Mesendoderm (in vitro differentiated cells): ENCODE data around the gene HMCES.

Experiments used
- DNase-seq: peaks from one replicate; pipeline ENCODE4 v3.0.0; 2013
- H2AK5ac ChIP-seq: 2 replicates; pipeline ENCODE4 v1.6.1; 2013; ENCODE audit warnings: low read length, inconsistent platforms
- H2BK120ac ChIP-seq: 2 replicates; pipeline ENCODE4 v1.6.1; 2013; ENCODE audit warnings: low read depth, mild to moderate bottlenecking, low read length, moderate library complexity, mixed read lengths
- H2BK15ac ChIP-seq: replicated peaks from 2 replicates; pipeline ENCODE4 v1.6.1; 2013; ENCODE audit warnings: low read depth, mild to moderate bottlenecking, moderate library complexity
- H2BK5ac ChIP-seq: 2 replicates; pipeline ENCODE4 v1.6.1; 2013; ENCODE audit warnings: low read length, inconsistent platforms
- H3K18ac ChIP-seq: 2 replicates; pipeline ENCODE4 v1.6.1; 2013; ENCODE audit warnings: mild to moderate bottlenecking, low read length, mixed read lengths
- H3K23ac ChIP-seq: one replicate; pipeline ENCODE4 v1.6.1; 2013; ENCODE audit warnings: low read length
- H3K27ac ChIP-seq: 2 replicates; pipeline ENCODE4 v1.5.1; 2013; ENCODE audit warnings: low read depth, mild to moderate bottlenecking, inconsistent platforms, low read length, moderate library complexity
- H3K27me3 ChIP-seq: 2 replicates; pipeline ENCODE4 v1.6.1; 2013; ENCODE audit warnings: low read length, control low read depth, mild to moderate bottlenecking, inconsistent platforms; ENCODE audit not compliant: insufficient read depth, poor library complexity
- H3K36me3 ChIP-seq: 2 replicates; pipeline ENCODE4 v1.6.1; 2013; ENCODE audit warnings: low read length, inconsistent platforms; ENCODE audit not compliant: control insufficient read depth, insufficient read depth
- H3K4ac ChIP-seq: one replicate; pipeline ENCODE4 v1.6.1; 2013; ENCODE audit warnings: low read depth, mild to moderate bottlenecking, low read length, moderate library complexity
- H3K4me1 ChIP-seq: 2 replicates; pipeline ENCODE4 v1.6.1; 2013; ENCODE audit warnings: low read depth, low read length, inconsistent platforms; ENCODE audit not compliant: control insufficient read depth
- H3K4me2 ChIP-seq: 2 replicates; pipeline ENCODE4 v1.6.1; 2013; ENCODE audit warnings: low read length
- H3K4me3 ChIP-seq: 2 replicates; pipeline ENCODE4 v1.5.1; 2013; ENCODE audit warnings: mild to moderate bottlenecking, low read length
- H3K56ac ChIP-seq: one replicate; pipeline ENCODE4 v1.6.1; 2013; ENCODE audit warnings: low read length
- H3K79me1 ChIP-seq: 2 replicates; pipeline ENCODE4 v1.6.1; 2013; ENCODE audit warnings: low read length, inconsistent platforms
- H3K79me2 ChIP-seq: 2 replicates; pipeline ENCODE4 v1.6.1; 2013; ENCODE audit warnings: mild to moderate bottlenecking, low read length; ENCODE audit not compliant: control insufficient read depth, insufficient read depth
- H3K9ac ChIP-seq: 2 replicates; pipeline ENCODE4 v1.6.1; 2013; ENCODE audit warnings: low read length, inconsistent platforms
- H4K5ac ChIP-seq: one replicate; pipeline ENCODE4 v1.6.1; 2013; ENCODE audit warnings: low read length
- H4K8ac ChIP-seq: one replicate; pipeline ENCODE4 v1.6.1; 2013; ENCODE audit warnings: low read depth, mild to moderate bottlenecking, control low read depth, low read length, moderate library complexity
- WGBS: extraction: QIAGEN DNeasy Blood & Tissue Kit; methylation state at CpG from one replicate; pipeline ENCODE4 v1.1.7; 2013; ENCODE audit warnings: low lambda C conversion rate, missing lambda C conversion rate; ENCODE audit not compliant: insufficient coverage; ENCODE audit errors: extremely low coverage; 5-methylcytosine and 5-hydroxymethylcytosine counted together

Gene HMCES

GRCh38 chr3:129282727-129283327 is 4.2 kb downstream of the HMCES start:
- no peak overlapping the region for H2BK5ac ChIP-seq

DNA sequence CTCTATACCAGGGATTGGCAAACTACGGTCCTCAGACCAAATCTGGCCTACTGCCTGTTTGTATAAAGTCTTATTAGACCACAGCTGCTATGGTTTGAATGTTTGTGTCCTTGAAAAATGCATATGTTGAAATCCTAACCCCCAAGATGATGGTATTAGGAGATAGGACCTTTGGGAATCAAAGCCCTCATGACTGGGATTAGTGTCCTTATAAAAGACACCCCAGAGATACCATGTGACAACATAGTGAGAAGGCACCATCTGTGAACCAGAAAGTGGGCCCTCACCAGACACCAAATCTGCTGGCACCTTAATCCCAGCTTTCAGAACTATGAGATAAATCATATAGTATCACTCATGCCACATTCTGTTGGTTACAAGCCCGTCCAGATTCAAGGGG is 7.4 kb downstream of the HMCES start:
- Histone ChIP-seq H3K4me3 (no peak overlapping the region), H4K5ac (no peak overlapping the region), H3K9ac (no peak overlapping the region), H3K27me3 (no peaks in the 10 kb centered on the region), H3K23ac (no peak overlapping the region), H2BK5ac (no peak overlapping the region), H3K79me2 (no peaks in the 10 kb centered on the region), H2AK5ac (no peak overlapping the region), H3K27ac (no peak overlapping the region), H3K4me2 (no peak overlapping the region), H2BK15ac (no peak overlapping the region), H3K79me1 (peaks cover 1% of the 10 kb centered on the region), H3K56ac (no peak overlapping the region), H4K8ac (no peak overlapping the region), H3K18ac (no peak overlapping the region), H2BK120ac (no peak overlapping the region), H3K4ac (no peak overlapping the region), H3K36me3 (no peaks in the 10 kb centered on the region), H3K4me1 (no peaks in the 10 kb centered on the region)
- WGBS: no CpG with 5 or more reads among the region's 2 CpGs
- no peak for DNase-seq

More at GRCh38 chr3:129282727-129283327, 4.2 kb downstream of the HMCES start:
- no CpG with 5 or more reads among the region's 6 CpGs for WGBS
- no peak overlapping the region for H3K4me3 ChIP-seq
- no peak overlapping the region for H3K23ac ChIP-seq
- H4K5ac ChIP-seq: no peak overlapping the region
- no peaks in the 10 kb centered on the region for H3K79me2 ChIP-seq
- H3K9ac ChIP-seq: no peak overlapping the region
- DNase-seq: no peak
- H3K4ac ChIP-seq: no peak overlapping the region
- no peak overlapping the region for H4K8ac ChIP-seq
- no peak overlapping the region for H2BK15ac ChIP-seq
- no peak overlapping the region for H2BK120ac ChIP-seq
- H3K27ac ChIP-seq: no peak overlapping the region
- no peak overlapping the region for H3K56ac ChIP-seq
- H3K4me1 ChIP-seq: peaks cover 4% of the 10 kb centered on the region
- H3K27me3 ChIP-seq: no peaks in the 10 kb centered on the region
- no peaks in the 10 kb centered on the region for H3K36me3 ChIP-seq
- no peak overlapping the region for H2AK5ac ChIP-seq
- peaks cover 1% of the 10 kb centered on the region for H3K79me1 ChIP-seq
- no peak overlapping the region for H3K4me2 ChIP-seq
- H3K18ac ChIP-seq: no peak overlapping the region

- Histone ChIP-seq H4K5ac (no peak overlapping the region), H3K27ac (no peak overlapping the region), H3K4me3 (no peak overlapping the region), H3K27me3 (no peaks in the 10 kb centered on the region), H2BK120ac (no peak overlapping the region), H2AK5ac (no peak overlapping the region), H3K9ac (no peak overlapping the region), H2BK15ac (no peak overlapping the region), H3K79me2 (no peaks in the 10 kb centered on the region), H2BK5ac (no peak overlapping the region), H3K4me2 (no peak overlapping the region), H3K79me1 (no peaks in the 10 kb centered on the region), H3K36me3 (no peaks in the 10 kb centered on the region), H3K23ac (no peak overlapping the region), H3K18ac (no peak overlapping the region), H3K4me1 (no peaks in the 10 kb centered on the region), H3K56ac (no peak overlapping the region), H3K4ac (no peak overlapping the region), H4K8ac (no peak overlapping the region)
- DNase-seq: no peak
- no CpG with 5 or more reads among the region's 3 CpGs for WGBS
Observed at GRCh38 chr3:129288446-129288845, 9.8 kb downstream of the HMCES start.

DNA sequence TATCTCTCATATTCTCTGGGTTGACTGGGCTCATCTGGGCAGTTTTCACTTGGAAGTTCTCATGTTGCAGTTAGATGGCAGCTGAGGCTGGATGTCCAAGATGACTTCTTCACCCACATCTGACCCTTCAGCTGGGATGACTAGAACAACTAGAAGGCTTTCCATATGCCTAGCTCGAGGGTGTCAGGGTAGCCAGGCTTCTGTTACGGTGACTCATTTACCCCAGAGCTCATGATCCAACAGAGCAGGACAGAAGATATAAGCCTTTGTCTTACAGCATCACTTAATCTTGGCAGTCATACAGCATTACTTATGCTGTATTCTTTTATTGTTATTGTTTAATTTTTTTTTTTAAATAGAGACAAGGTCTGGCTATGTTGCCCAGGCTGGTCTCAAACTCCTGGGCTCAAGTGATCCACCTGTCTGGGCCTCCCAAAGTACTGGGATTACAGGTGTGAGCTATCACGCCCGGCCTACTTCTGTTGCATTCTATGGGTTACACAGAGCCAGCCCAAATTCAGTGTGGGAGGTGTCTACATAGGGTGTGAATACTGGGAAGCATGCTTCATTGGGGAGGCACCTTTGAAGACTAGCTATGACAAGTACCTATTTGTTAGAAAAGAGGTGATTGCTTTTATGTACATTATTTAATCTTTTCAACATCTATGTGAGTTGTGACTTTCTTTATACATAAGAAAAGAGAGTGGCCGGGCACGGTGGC is 10.7 kb downstream of the HMCES start:
- Histone ChIP-seq H3K18ac (no peak overlapping the region), H3K27me3 (no peaks in the 10 kb centered on the region), H3K79me1 (no peaks in the 10 kb centered on the region), H3K56ac (no peak overlapping the region), H2BK120ac (no peak overlapping the region), H3K4me1 (no peaks in the 10 kb centered on the region), H3K27ac (no peak overlapping the region), H3K36me3 (no peaks in the 10 kb centered on the region), H4K8ac (no peak overlapping the region), H2AK5ac (no peak overlapping the region), H2BK5ac (no peak overlapping the region), H3K79me2 (no peaks in the 10 kb centered on the region), H3K4ac (no peak overlapping the region), H3K9ac (no peak overlapping the region), H3K4me2 (no peak overlapping the region), H2BK15ac (no peak overlapping the region), H4K5ac (no peak overlapping the region), H3K23ac (no peak overlapping the region), H3K4me3 (no peak overlapping the region)
- no peak for DNase-seq
- no CpG with 5 or more reads among the region's 6 CpGs for WGBS

DNA sequence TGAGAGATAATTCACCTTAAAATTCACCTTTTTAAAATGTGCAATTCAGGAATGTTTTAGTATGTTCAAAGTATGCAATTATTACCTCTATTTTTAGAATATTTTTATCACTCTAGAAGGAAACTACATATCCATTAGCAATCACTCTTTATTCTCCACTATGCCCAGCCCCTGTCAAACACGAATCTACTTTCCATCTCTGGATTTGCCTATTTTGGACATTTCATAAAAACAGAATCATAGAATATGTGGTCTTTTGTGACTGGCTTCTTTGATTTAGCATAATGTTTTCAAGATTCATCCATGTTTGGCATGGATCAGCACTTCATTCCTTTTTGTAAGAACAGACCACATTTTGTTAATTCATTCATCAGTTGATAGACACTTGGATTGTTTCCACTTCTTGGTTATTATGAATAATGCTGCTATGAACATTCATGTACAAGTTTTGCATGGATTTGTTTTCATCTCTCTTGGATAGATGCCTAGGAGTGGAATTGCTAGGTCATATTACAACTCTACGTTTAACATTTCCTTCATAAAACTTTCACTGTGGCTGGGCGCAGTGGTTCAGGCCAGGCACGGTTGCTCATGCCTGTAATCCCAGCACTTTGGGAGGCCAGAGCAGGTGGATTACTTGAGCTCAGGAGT is 12.7 kb downstream of the HMCES start:
- no peak overlapping the region for H3K56ac ChIP-seq
- no peaks in the 10 kb centered on the region for H3K79me1 ChIP-seq
- no peak overlapping the region for H3K27ac ChIP-seq
- H4K5ac ChIP-seq: no peak overlapping the region
- H3K27me3 ChIP-seq: no peaks in the 10 kb centered on the region
- H3K23ac ChIP-seq: no peak overlapping the region
- DNase-seq: no peak
- no peak overlapping the region for H2BK15ac ChIP-seq
- no peaks in the 10 kb centered on the region for H3K36me3 ChIP-seq
- no peaks in the 10 kb centered on the region for H3K79me2 ChIP-seq
- H3K18ac ChIP-seq: no peak overlapping the region
- H2AK5ac ChIP-seq: no peak overlapping the region
- no peak overlapping the region for H3K4me2 ChIP-seq
- H2BK5ac ChIP-seq: no peak overlapping the region
- no peak overlapping the region for H2BK120ac ChIP-seq
- WGBS: no CpG with 5 or more reads among the region's 4 CpGs
- no peak overlapping the region for H3K4me3 ChIP-seq
- no peak overlapping the region for H4K8ac ChIP-seq
- no peak overlapping the region for H3K9ac ChIP-seq
- no peak overlapping the region for H3K4ac ChIP-seq
- no peaks in the 10 kb centered on the region for H3K4me1 ChIP-seq
